Raji (cell line): ENCODE data around the gene FGFBP3.

ENCODE experiments used
- POLR2A ChIP-seq: IDR thresholded peaks from 2 replicates; pipeline ENCODE4 v1.6.1; 2011; ENCODE audit warnings: low read depth, low read length, control low read depth; ENCODE audit not compliant: insufficient read depth

Gene FGFBP3

DNA sequence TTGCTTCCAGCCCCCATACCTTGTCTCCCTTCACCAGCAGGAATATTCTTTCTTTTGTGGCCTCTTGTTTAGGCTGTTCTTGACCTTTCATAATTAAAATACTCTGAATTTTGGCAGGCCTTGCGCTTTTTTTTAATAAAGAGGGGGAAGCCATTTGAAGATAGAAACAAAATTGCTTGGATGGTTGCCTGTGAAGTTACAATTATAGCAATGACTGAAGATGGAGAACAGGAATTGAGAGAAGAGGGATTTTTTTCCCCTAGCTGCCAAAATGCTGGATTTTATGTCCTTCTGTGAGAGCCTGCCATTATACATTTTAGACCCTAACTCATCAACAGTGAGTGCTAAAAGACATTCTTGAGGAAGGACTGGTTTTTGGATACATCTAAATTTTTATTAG is 24.8 kb downstream of the FGFBP3 start:
- TF ChIP-seq POLR2A, result no peak

DNA sequence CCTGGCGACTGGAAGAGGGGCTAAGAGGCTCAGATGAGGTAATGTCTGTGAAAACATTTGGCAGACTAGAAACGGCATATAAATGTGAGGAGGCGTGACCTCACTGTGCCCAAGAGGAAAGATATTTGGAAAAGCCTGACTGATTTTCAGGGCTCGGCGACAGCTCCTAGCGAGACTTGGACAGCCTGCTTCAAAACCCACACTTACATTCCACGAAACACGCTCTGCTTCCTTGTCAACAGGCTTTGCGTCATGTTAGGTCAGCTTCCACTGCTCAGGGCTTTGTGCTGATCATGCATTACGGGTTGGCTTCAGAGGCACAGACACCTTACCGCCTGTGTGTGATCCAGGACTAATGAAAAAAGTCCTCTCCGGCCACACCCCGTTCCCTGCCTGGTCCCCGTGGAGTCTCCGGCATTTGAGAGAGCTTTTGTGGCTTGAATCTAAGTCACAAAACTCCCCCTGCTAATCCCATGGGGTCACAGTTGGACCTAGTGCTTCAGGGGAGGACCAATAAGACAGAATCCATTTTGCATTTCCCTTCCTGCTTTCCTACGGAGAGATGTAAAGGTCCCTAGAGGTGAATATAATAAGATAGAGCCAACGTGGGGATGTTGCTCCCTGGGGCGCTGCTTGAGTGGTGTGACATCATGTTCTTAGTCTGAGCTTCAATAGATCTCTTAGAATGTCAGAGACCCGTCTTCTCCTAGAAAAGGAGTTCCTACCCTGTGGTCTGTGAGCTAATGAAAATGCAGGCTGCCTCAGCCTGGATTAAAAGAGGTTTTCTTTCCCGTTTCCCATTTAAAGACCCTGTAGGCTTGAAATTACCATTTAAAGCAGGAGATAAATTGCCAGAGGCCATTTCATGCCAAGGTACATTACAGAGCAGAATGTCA is 25.5 kb downstream of the FGFBP3 start:
- TF ChIP-seq POLR2A, result no peak

DNA sequence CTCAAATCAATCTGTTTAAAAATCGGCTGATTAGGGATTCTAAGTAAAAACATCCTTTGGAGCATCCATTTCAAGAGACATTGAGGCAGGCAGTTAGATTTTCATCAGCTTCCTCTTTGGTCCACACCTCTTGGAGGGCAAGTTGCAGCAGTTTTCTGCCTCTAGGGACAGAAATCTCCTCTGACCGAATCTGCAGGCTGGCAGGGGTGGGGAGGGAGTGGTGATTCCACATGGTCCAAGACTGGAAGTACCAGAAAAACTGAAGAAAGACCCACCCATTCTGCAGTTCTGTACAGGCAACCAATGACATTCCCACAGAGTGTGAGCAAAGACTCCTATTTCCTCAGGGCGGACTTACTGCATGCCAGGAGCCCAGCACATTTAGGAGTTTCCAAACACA is 29.0 kb downstream of the FGFBP3 start:
- TF ChIP-seq POLR2A, result no peak

DNA sequence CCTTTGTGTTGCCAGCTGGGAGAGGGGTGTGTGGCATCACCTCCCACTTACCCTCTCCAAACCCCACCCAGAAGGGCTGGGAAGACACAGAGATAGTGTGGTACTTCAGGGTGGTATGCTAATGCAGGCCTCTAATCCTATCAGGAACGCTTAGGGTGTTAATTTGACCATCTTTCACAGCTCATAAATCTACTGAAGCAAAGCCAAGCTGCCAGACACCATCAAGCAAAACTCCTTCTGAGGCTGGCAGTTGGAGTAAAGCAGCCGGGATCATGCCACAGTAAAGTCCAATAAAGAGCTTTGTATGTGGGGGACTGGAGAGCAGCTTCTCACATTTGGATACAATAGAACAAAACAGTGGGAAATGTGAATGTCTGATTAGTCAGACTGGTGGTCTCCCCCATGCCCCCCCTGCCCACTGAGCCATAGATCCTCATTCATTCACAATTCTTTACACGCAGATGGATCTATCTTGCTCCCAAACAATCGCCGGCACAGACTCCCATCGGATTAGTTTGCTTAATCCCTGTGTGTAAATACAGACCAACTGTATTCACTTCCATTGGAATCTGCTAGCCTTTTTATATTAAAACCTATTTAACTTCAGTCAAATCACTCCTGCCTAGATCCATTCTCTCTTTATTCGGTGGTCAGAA is 29.6 kb downstream of the FGFBP3 start:
- no peak for TF ChIP-seq POLR2A

DNA sequence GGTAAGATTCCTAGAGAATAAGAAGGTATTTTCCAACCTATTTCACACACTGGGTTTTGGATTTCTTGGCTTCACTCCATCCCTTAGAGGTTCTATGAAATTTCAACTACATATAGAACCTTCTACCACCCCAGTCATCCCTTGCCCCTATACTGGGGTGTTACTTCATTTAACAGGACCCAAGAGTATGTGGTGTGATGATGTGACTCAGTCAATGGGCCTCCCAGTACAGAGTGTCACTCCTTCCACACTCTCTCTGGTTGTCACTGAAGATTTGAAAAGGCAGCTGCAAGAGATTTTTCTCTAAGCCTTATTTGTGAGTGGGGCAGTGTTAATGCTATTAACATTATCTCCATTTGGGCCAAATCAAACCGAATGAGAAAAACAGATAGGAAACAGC is 33.5 kb downstream of the FGFBP3 start:
- no peak for TF ChIP-seq POLR2A

DNA sequence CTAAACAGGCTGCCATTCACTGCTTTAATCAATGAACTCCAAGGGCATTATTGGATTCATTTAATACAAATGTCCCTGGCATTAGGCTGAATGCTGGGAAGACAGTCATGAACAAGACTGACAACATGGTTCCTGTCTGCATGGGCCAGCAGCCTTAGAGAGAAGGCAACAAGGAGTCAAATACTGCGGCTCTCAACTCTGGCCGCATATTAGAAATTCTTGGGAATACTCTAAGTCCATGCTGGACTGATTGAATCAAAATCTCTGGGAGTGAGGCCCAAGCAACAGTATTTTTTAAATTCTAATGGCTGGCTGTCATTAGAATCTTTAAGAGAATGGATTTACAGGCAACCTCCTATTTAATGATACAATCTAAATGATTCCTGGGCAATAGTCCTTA is 34.1 kb downstream of the FGFBP3 start:
- TF ChIP-seq POLR2A, result no peak

DNA sequence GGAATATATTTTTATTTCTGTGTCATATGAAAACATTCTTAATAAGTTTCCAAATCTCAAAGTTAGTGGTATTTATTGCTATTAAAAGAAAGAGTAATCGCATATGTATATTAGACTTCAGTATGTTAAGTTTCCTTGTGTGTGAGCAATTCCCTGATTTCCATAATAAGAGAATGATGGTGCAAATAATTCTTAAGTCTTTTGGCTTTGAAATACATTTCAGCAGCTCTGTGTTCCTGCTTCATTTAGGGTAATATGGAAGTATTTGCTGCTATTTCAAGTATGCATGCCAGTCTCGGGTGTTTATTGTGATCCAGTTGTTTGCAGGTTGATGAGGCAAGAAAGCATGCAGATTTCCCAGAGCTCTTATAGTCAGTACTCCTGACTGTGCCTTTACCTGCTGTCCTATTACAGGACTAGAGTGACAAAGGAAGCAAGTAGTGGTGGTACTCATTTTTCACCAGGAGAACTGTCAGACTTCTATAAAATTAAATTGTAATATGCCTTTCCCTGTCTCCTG is 43.7 kb downstream of the FGFBP3 start:
- TF ChIP-seq POLR2A, result no peak

DNA sequence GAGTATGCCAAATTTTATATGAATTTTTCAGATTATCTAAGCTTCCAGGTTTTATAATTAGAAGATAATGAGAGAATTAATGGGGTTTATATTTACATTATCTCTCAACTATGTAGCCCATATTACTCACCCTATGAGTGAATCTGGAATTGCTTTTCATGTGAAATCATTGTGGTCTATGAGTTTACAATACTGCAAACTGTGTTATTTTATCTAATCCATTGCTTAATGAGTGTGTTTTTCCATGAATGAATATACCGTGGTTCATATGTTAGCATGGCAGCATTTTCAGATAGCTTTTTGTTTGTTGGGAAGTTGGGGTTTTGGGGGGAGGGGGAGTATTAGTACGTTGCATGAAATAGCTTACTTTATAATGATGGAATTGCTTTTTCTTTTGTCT is 44.5 kb downstream of the FGFBP3 start:
- TF ChIP-seq POLR2A, result no peak

DNA sequence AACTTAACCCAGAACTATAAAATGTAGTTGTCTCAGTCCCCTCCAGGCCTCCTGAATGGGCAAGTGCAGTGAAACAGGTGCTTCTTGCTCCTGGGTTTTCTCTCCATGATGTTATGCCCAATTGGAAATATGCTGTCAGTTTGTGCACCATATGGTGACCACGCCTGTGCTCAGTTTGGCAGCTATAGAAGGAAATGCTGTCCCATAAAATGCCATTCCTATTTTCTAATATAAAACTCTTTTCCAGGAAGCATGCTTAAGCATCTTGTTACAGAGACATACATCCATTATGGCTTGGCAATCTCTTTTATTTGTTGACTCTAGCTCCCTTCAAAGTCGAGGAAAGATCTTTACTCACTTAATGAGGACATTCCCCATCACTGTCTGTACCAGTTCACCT is 45.2 kb downstream of the FGFBP3 start:
- TF ChIP-seq POLR2A, result no peak

DNA sequence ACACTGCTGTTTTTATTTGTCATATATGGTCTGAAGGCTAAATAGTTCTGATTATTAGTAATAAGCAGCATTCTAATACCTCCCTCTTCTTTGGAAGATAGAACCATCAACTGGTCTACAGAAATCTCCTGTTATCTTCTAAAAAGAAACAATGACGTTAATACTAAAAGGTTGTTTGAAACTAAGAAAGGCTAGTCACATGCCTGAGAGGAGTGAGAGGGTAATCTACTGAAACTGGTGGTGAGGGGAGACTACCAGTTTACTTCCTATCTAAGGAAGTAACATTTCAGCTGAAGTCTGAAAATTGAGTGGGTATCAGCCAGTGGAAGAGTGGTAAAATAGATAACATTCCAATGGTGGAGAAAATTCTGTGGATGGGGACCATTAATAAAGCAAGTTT is 48.4 kb downstream of the FGFBP3 start:
- no peak for TF ChIP-seq POLR2A

DNA sequence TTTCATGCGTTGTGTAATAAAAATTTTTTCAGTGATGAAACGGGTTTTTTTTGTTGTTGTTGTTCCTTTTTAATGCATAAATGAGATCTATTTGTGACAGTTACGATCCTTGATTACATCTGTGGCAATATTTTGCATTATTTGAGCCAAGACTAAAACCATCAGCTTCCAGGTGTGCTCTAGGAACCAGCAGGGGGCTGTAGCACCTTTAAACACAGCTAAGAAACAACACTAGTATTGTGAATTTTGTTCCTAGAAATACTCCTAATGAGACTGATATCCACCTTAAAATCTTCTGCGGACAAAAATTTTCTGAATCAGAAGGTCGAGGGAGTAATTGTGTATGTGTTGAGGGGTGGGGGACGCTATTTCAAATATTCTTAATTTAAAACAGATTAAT is 52.6 kb downstream of the FGFBP3 start:
- no peak for TF ChIP-seq POLR2A
